ENCODE data around the gene COL2A1.
"Not testable (repeated sequence)": the region's sequence is repeated elsewhere in the genome, so short reads cannot be mapped to it uniquely, and the experiment has no call there.

The COL2A1 gene

DNA sequence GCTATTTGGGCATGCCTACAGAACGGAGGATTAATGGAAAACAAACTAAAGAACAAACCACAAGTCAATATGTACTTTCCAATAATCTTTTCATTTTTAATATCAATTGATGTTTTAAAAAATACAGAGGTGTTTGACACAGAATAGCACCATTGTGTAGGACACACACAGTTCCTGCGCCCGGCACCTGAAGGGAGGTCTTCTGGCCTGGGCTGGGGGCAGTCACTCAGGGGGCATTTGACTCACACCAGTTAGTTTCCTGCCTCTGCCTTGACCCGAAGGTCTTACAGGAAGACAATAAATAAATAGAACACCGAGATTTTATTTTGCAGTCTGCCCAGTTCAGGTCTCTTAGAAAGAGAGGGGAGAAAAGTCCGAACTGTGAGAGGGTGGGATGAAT, 31.4 kb downstream of the COL2A1 start:
- no peak for DNase-seq

DNA sequence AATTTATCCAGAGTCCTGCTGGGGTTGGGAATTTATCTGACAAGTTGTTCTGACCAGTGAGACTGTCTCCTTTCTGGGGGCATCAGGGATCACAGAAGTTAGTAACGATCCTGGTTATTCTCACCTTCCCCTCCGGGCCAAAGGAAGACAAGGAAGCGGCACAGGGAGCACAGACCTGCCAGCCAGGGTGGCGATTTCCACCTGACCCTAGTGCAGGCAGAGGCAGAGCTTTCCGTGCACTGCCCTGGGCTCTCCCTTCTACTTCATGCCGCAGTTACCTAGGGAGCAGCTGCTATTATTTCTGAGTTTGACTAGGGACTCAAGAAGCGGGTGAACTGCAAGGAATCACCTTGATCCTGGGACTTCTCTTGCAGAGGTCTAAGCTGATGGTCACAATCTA, 33.4 kb downstream of the COL2A1 start:
- DNase-seq: peak; percentile 43

GRCh38 chr12:47969845-47970244, 34.4 kb downstream of the COL2A1 start:
- DNase-seq: no peak

- no peak for DNase-seq
Measured at GRCh38 chr12:47967461-47968321, 36.6 kb downstream of the COL2A1 start.

GRCh38 chr12:47965581-47965980, 38.7 kb downstream of the COL2A1 start:
- no peak for DNase-seq

GRCh38 chr12:47964106-47964728, 40.1 kb downstream of the COL2A1 start:
- no peak for DNase-seq

- peak; percentile 97 for DNase-seq
Measured at GRCh38 chr12:47963340-47964040, 40.8 kb downstream of the COL2A1 start, which contains the start of gene TMEM106C. TSS of gene TMEM106C (plus strand) at chr12:47963596. CDS start at chr12:47964237, 641 bp downstream.

GRCh38 chr12:47962198-47962597, 42.1 kb downstream of the COL2A1 start:
- DNase-seq: no peak

DNA sequence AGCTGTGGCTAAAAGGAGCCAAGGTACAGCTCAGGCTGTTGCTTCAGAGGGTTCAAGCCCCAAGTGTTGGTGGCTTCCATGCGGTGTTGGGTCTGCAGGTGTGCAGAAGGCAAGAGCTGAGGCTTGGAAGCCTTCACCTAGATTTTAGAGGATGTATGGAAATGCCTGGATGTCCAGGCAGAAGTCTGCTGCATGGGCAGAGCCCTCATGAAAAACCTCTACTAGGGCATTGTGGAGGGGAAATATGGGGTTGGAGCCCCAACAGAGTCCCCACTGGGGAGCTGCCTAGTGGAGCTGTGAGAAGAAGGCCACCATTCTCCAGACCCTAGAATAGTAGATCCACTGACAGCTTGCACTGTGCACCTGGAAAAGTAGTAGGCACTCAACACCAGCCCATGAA, 46.6 kb downstream of the COL2A1 start:
- DNase-seq: not testable (repeated sequence)

GRCh38 chr12:47955059-47955458, 49.2 kb downstream of the COL2A1 start:
- DNase-seq: no peak

DNA sequence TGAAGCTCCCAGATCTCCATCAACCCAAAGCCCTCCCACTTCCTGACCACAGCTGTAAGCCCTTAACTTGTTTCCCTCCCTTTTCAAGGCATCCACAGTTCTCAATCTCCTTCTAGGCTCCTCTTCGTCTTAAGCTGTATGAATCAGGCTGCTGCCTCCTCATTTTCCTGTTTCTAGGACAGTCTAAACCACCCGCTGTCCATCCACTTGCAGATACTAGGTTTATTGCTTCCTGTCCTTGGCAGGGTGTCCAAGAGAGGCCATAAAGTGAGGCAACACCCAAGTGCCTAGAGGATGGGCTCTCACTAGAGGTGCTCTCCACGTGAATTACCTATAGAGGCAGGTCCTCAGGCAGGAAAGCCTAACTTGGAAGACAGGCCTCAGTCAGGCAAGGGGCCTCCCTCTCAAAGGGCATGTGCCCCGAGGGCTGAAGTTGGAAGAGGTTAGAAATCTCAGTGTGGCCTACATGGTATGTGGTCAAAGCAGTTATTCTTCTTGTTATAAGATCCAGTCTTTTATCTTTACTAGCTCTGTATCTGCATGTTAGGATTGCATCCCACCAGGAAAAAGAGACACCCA, 49.7 kb downstream of the COL2A1 start:
- no peak for DNase-seq

DNA sequence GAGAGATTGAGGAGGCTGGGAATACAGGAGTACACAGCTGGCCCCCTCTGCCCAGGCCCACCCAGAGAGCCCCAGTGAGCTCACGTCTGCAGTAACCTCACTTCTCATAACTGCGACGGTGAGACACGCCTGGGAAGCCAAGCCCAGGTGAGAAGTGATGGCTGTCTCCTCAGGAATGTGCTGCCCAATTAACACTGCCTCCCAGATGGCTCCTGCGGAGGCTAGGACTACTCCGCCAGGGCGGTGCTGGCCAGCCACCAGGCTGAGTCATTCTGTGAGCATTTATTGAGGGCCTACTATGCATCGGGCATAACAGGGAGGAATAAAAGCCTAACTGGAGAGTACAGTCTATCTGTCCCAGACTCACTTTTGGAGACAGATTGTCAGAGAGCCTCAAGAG, 50.2 kb downstream of the COL2A1 start:
- DNase-seq: no peak

GRCh38 chr12:47950856-47951468, 53.3 kb downstream of the COL2A1 start:
- no peak for DNase-seq

- peak; percentile 82 for DNase-seq
Measured at GRCh38 chr12:47949441-47950341, 54.6 kb downstream of the COL2A1 start.

DNA sequence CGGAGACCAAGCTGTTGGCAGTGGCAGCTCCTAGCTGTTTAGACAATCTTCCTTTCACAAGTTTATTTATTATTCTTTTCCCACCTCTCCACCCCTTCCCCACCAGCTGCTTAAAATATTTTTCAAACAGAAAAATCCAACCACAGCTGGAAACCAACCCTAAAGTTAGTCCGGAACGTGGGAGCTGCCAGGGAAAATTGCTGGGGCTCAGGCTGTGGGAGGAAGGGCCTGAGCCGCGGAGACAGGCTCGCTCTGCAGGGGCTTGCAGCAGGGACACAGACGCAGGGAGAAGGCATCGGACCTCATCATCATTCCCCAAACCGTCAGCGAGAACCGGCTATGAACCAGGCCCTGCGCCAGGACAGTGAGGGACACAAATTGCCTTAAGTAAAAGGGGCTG, 56.9 kb downstream of the COL2A1 start:
- no peak for DNase-seq

DNA sequence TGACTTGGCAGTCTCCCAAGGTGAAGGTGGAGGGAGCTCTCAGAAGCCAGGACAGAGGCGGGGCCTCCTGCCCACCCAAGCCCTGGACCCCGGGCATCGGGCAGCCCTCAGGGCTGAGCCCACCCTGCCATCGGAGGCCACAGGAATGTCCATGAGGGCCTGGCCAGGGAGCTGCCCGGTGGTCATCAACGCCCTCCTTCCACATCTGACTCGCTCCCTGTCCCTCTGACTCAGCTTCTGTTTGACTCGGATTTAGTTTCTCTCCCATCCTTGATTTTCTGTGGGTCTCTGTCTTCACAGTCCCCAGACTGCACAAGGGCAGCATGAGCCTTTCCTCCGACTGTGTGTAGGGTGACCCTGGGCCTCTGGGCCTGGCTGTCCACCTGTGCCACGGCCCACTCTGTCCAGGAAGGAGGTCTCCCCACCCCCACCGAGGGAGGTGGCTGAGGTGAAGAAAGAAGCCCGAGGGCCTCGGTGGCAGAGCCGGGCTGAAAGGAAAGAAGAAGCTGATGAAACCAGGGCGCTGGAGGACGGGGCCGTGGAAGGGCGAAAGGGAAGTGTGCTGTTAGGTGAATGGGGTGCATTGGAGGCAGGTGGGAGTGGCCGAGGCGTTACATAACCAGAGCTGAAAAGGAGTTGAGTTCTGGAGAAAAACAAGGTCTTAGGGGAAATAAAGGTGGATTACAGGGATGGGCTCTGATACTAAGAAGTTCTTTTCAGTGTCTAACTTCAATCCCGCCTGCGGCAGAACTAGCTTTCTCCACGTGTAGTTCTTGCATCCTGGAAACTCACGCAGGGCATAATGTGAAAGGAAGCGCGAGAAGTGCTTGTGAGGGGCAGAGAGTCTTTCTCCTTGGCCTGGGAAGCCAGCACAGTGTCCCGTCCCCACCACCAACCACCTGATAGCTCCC, 57.6 kb downstream of the COL2A1 start:
- DNase-seq: no peak

DNA sequence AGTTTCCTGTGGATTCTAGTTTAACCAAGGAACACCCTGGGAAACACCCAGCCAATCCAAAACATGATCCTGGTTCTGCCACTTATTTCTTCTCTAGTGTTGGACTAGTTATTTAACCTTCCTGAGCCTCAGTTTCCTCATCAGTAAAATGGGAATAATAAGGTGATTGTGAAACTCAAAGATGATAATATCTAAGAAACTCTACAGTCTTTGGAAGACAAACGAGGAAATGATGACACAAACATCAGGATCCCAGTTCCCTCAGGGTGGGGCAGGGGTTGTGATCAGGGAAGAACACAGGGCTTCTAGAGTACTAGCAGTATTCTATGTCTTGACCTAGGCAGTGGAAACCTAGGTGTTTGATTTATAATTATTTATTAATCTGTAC, 58.9 kb downstream of the COL2A1 start:
- no peak for DNase-seq

GRCh38 chr12:47944685-47945340, 59.5 kb downstream of the COL2A1 start:
- no peak for DNase-seq

DNA sequence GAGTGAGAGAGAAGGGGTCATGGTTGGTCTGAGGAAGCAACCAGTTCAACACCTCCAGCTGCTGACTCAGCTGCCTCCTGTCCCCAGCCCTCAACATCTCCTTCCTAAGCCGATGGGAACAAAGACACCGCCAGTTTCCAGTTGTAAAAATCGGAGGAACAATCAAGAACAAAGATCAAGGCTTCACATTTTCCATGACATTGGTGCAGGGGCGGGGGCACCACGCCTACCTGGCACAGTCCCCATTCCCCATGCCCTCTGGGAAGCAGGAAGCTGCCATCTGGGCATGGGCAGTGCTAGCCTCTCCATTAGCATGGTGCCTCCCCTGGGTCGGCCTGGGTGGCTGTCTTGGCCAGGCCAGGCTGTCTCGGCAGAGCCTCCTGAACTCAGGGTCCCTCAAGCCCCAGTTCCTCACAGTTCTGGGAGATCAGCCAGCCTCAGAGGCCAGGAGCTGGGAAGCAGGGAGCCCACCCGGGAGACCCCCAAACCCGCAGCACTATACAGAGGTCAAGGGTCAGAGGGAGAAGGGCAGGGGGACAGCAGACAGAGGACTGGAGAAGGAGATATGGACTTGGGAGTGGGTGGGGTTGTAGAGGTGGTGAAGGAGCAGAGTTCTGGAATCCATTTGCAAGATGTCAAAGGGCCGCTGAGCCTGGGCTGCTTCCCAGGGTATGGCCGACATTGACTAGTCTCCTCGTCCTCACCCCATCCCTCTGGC, 60.5 kb downstream of the COL2A1 start:
- DNase-seq: no peak
